Measurements from ENCODE around the gene JUND.

DNA sequence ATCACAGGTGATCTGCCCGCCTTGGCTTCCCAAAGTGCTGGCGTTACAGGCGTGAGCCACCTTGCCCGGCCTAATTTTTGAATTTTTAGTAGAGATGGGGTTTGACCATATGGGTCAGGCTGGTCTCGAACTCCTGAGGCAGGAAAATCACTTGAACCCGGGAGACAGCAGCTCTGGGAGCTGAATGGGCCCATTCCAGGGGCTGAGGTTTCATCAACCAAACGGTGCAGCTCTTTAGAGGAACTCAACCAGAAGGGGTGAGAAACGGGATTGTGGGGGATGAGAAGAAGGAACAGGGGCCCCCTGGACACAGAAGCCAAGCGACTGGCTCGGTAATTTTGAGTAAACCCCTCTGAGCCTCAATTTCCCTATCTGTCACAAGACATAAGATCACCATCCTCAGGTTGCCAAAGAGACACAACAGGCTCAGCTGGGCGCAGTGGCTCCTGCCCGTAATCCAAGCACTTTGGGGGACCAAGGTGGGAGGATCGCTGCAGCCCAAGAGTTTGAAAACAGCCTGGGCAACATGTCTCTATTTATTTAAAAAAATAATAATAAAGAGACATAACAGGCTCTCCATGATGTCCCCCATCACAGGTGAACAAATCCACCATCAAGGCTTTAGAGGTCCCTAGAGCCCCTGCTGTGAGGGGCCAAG lies 7.7 kb downstream of the JUND start:
- TF ChIP-seq, protein P1, sequence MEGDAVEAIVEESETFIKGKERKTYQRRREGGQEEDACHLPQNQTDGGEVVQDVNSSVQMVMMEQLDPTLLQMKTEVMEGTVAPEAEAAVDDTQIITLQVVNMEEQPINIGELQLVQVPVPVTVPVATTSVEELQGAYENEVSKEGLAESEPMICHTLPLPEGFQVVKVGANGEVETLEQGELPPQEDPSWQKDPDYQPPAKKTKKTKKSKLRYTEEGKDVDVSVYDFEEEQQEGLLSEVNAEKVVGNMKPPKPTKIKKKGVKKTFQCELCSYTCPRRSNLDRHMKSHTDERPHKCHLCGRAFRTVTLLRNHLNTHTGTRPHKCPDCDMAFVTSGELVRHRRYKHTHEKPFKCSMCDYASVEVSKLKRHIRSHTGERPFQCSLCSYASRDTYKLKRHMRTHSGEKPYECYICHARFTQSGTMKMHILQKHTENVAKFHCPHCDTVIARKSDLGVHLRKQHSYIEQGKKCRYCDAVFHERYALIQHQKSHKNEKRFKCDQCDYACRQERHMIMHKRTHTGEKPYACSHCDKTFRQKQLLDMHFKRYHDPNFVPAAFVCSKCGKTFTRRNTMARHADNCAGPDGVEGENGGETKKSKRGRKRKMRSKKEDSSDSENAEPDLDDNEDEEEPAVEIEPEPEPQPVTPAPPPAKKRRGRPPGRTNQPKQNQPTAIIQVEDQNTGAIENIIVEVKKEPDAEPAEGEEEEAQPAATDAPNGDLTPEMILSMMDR (IDR thresholded peaks at IDR 0.05), result no peak
- TF ChIP-seq POLR2A (IDR thresholded peaks at IDR 0.05), result no peak

Data from Peyer's patch (tissue), 4 donors.